K562 (cell line): ENCODE data around the gene ARHGDIB. TPM values are rescaled to one million over a fixed set of nuclear protein-coding genes. Genes with fewer than 3 reads are reported as not detected.

Source experiments
- ATAC-seq: fragments of 200-7000 bp; cut with Tn5 transposase; 3 replicates; pipeline ENCODE4 v1.9.1; 2020; ENCODE audit warnings: moderate library complexity
- BruUV-seq: library from RNA; stranded (reverse); fragments of 400-500 nt; replicated peaks from 2 replicates; lab custom pipeline; 2021; lab: Mats Ljungman, UMichigan
- CTCF ChIA-PET: fragments of 300-600 bp; formaldehyde crosslinking; extraction: SDS; loops from one replicate; lab custom pipeline; 2021; ENCODE audit warnings: low intra/inter-chr PET ratio; lab: Yijun Ruan, JAX
- POLR2A ChIA-PET: fragments of 300-600, 350-650 bp; sonication (Branson Sonifier 250); formaldehyde crosslinking; extraction: SDS; loops from one replicate; lab custom pipeline; 2021; ENCODE audit warnings: antibody characterized with exemption, inconsistent platforms; lab: Yijun Ruan, JAX
- DNase-seq, 4 experiments: peaks; one replicate each; pipeline versions ENCODE4 v3.0.0 to v3.0.0-alpha.2; 2011 to 2018; ENCODE audit warnings: low spot score in 3 of 4, mixed read lengths in 3 of 4; ENCODE audit errors: extremely low read depth in 1 of 4
- FAIRE-seq: peaks from 2 replicates; lab custom pipeline; 2011; peaks lifted over from hg19 to GRCh38; lab: Jason Lieb, UNC
- H2AFZ ChIP-seq: 2 replicates; pipeline ENCODE4 v1.6.0; 2011; ENCODE audit warnings: low read depth, low read length, control low read depth, inconsistent platforms
- H3K27ac ChIP-seq: fragments of 200-600 bp; 3 replicates; pipeline ENCODE4 v1.8.0; 2011; ENCODE audit warnings: low read depth, mild to moderate bottlenecking, control low read depth, inconsistent platforms, low read length, moderate library complexity, mixed read lengths; ENCODE audit errors: extremely low read depth
- H3K27me3 ChIP-seq, 2 experiments: fragments of 300-600 bp in 1 of 2; 2 replicates in 1 of 2; 3 replicates in 1 of 2; pipeline versions ENCODE4 v1.6.0 to v1.8.0; 2011; ENCODE audit warnings: inconsistent platforms in 2 of 2, low read length in 2 of 2, mild to moderate bottlenecking in 1 of 2, mixed read lengths in 1 of 2, moderate library complexity in 1 of 2; ENCODE audit not compliant: control insufficient read depth in 2 of 2, insufficient read depth in 2 of 2
- H3K36me3 ChIP-seq: fragments of 300-600 bp; 3 replicates; pipeline ENCODE4 v1.8.0; 2011; ENCODE audit warnings: mild to moderate bottlenecking, low read length, inconsistent platforms; ENCODE audit not compliant: control insufficient read depth, insufficient read depth
- H3K4me1 ChIP-seq, 2 experiments: fragments of 200-600 bp in 1 of 2; replicated peaks in 1 of 2; 2 replicates in 1 of 2; 3 replicates in 1 of 2; pipeline versions ENCODE4 v1.5.1 to v1.8.0; 2011; ENCODE audit warnings: inconsistent platforms in 2 of 2, low read length in 2 of 2, mild to moderate bottlenecking in 1 of 2, mixed read lengths in 1 of 2, moderate library complexity in 1 of 2; ENCODE audit not compliant: control insufficient read depth in 2 of 2, insufficient read depth in 2 of 2
- H3K4me2 ChIP-seq: 2 replicates; pipeline ENCODE4 v1.6.1; 2011; ENCODE audit warnings: low read length, control low read depth, inconsistent platforms, mixed read lengths; ENCODE audit not compliant: insufficient read depth
- H3K4me3 ChIP-seq: fragments of 200-600 bp; sonication (generic), shearing (Covaris generic); 2 replicates; pipeline ENCODE4 v1.5.1; 2016; ENCODE audit warnings: control low read depth, inconsistent platforms
- H3K79me2 ChIP-seq: fragments of 200-600 bp; 3 replicates; pipeline ENCODE4 v1.8.0; 2011; ENCODE audit warnings: low read length, inconsistent platforms; ENCODE audit not compliant: control insufficient read depth, insufficient read depth
- H3K9ac ChIP-seq, 2 experiments: 2 replicates each; pipeline versions ENCODE4 v1.6.0 to v1.6.1; 2011; ENCODE audit warnings: low read depth in 2 of 2, low read length in 2 of 2, control low read depth in 1 of 2, inconsistent platforms in 1 of 2, mild to moderate bottlenecking in 1 of 2, mixed read lengths in 1 of 2; ENCODE audit not compliant: insufficient read depth in 1 of 2
- H3K9me1 ChIP-seq: one replicate; pipeline ENCODE4 v1.6.0; 2011; ENCODE audit warnings: inconsistent platforms, mild to moderate bottlenecking, low read length, moderate library complexity; ENCODE audit not compliant: control insufficient read depth, insufficient read depth
- H3K9me3 ChIP-seq: replicated peaks from 2 replicates; pipeline ENCODE4 v1.5.1; 2011; ENCODE audit warnings: low read depth, low read length, inconsistent platforms; ENCODE audit not compliant: control insufficient read depth, insufficient read depth
- H4K20me1 ChIP-seq: replicated peaks from 2 replicates; pipeline ENCODE4 v1.6.1; 2011; ENCODE audit warnings: low read length, inconsistent platforms, mixed read lengths; ENCODE audit not compliant: control insufficient read depth, insufficient read depth
- ELF4 ChIP-seq: fragments of 450-650 bp; formaldehyde crosslinking; IDR thresholded peaks from 2 replicates; pipeline ENCODE4 v1.4.0; 2022; ENCODE audit warnings: missing genetic modification characterization
- GABPA ChIP-seq: fragments of 200-800 bp; sonication (Bioruptor generic); conservative IDR thresholded peaks from 2 replicates; pipeline ENCODE4 v1.6.1; 2016; ENCODE audit warnings: low read depth, missing genetic modification characterization, missing compliant biosample characterization
- OTX1 ChIP-seq: fragments of 450-650 bp; formaldehyde crosslinking; IDR thresholded peaks from 2 replicates; pipeline ENCODE4 v1.4.0; 2022; ENCODE audit warnings: mild to moderate bottlenecking
- THRA ChIP-seq: fragments of 450-650 bp; IDR thresholded peaks from 2 replicates; pipeline ENCODE4 v1.6.1; 2017; ENCODE audit warnings: mild to moderate bottlenecking, moderate library complexity
- XRCC4 ChIP-seq: IDR thresholded peaks from one replicate; pipeline ENCODE4 v1.6.1; 2011; ENCODE audit not compliant: insufficient read depth, insufficient read length; ENCODE audit errors: extremely low read depth
- ZNF12 ChIP-seq: sonication (generic); formaldehyde crosslinking; IDR thresholded peaks from 2 replicates; pipeline ENCODE4 v1.4.0; 2020; ENCODE audit warnings: mild to moderate bottlenecking, missing genetic modification reagents
- ZNF121 ChIP-seq: sonication (generic); formaldehyde crosslinking; conservative IDR thresholded peaks from 2 replicates; pipeline ENCODE4 v1.8.0; 2022; ENCODE audit warnings: missing genetic modification reagents
- WGBS: fragments of 100-300 bp; shearing (Covaris generic); methylation state at CpG from one replicate; pipeline ENCODE4 v1.1.6; 2016; ENCODE audit warnings: low coverage, mixed read lengths; ENCODE audit not compliant: insufficient coverage; ENCODE audit errors: missing lambda C conversion rate; 5-methylcytosine and 5-hydroxymethylcytosine counted together
- in situ Hi-C: fragments of 300-500 bp; cut with MboI; formaldehyde crosslinking; loops from 4 replicates; pipeline ENCODE4 v1.15.0; 2018; ENCODE audit warnings: inconsistent platforms, mixed read lengths
- intact Hi-C: fragments of 100-400 bp; cut with micrococcal nuclease; formaldehyde crosslinking; loops from 2 replicates; pipeline ENCODE4 v1.14.2; 2022
- polyA plus RNA-seq, 8 experiments: library from polyadenylated mRNA; depleted of rRNA in 4 of 8; stranded (reverse) in 5 of 8; unstranded in 3 of 8; fragments of >200 nt; fragmentation: Nextera tagmentation in 2 of 8; fragmentation: Illumina TruSeq in 1 of 8; extraction: Ambion mirVana in 2 of 8; extraction: Trizol in 1 of 8; gene quantifications; 2 replicates each; pipeline versions ENCODE4 v1.2.1 to v1.2.3, GENCODE V29; 2011 to 2014; ENCODE audit warnings: inconsistent platforms in 1 of 8, missing spikeins in 1 of 8
- total RNA-seq, 7 experiments: library from RNA; depleted of rRNA in 6 of 7; stranded (reverse); fragments of >200 nt in 6 of 7; fragmentation: Illumina TruSeq in 2 of 7; extraction: Trizol in 2 of 7; gene quantifications; 2 replicates each; pipeline versions ENCODE4 v1.2.1 to v1.2.3, GENCODE V29; 2011 to 2021; ENCODE audit warnings: low replicate concordance in 1 of 7
- TF ChIP-seq, protein P1 (sequence below): fragments of 450-650 bp; formaldehyde crosslinking; IDR thresholded peaks from 2 replicates; pipeline ENCODE4 v1.4.0; 2020; ENCODE audit warnings: mild to moderate bottlenecking, mixed read lengths

The ARHGDIB gene
- total and polyA plus RNA-seq, 9 of the 15 experiments (the other 6 are each of a cell fraction or from before 2014, with no cell fraction given), result 9.5 to 204 (median 116) TPM

DNA sequence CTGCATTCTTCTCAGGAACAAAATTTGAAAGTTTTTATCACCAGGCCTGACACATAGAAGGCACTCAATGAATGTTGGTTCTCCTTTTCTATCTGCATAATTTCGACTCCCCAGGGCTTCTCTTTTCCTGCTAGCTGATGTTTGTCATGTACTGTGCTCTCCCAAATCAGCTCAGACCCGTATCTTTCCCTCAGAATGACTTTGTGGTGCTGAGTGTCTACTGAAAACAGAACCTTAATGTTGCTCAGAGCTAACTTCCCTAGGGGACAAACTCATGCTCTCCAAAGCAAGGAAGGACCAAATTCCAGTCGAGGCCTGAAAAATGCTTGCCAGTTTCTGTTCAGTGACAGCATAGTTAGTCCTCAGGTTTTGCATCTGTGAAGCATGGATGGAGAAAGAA is 1.9 kb downstream of the ARHGDIB start:
- WGBS, result 5% methylated on average over 3 of the region's 3 CpGs
- ChIA-PET POLR2A (no interaction called here), CTCF (no interaction called here)
- H2AFZ ChIP-seq, result peak overlapping the region; percentile 26; the same call in 1 of the 2 replicates
- BruUV-seq, result no TSS peak
- H3K27ac ChIP-seq, result no peak overlapping the region
- intact Hi-C loops, result no loop called here
- no peaks in the 10 kb centered on the region for H3K9me3 ChIP-seq
- H3K4me2 ChIP-seq, result peak overlapping the region; percentile 29; the same call in 1 of the 2 replicates
- ATAC-seq, result no peak
- DNase-seq, result no peak
- H3K9ac ChIP-seq, result no peak overlapping the region
- no peak overlapping the region for H3K4me3 ChIP-seq
- no peaks in the 10 kb centered on the region for H3K27me3 ChIP-seq
- H3K9me1 ChIP-seq, result no peaks in the 10 kb centered on the region
- FAIRE-seq, result no peak
- H3K36me3 ChIP-seq, result no peaks in the 10 kb centered on the region
- no peak for TF ChIP-seq OTX1 (CRISPR knock-in tag)
- TF ChIP-seq ZNF12 (CRISPR knock-in tag), result no peak
- TF ChIP-seq ZNF121 (CRISPR knock-in tag), result no peak
- TF ChIP-seq XRCC4, result no peak
- TF ChIP-seq GABPA (tag), result no peak
- no peak for TF ChIP-seq ELF4 (CRISPR knock-in tag)
- no peaks in the 10 kb centered on the region for H3K79me2 ChIP-seq
- no peaks in the 10 kb centered on the region for H4K20me1 ChIP-seq
- H3K4me1 ChIP-seq, result no peaks in the 10 kb centered on the region; a peak in 2 of 5 replicates
- in situ Hi-C loops, result loop anchor here (25.0 kb wide), 1 partner anchor 747 kb away; no protein-coding TSS in a partner anchor

- CTCF ChIA-PET, result no interaction called here
- Histone ChIP-seq H3K9ac (no peak overlapping the region), H3K79me2 (no peaks in the 10 kb centered on the region), H2AFZ (no peak overlapping the region), H3K27me3 (no peaks in the 10 kb centered on the region), H3K4me1 (no peaks in the 10 kb centered on the region; a peak in 2 of 5 replicates), H3K9me1 (no peaks in the 10 kb centered on the region), H3K27ac (no peak overlapping the region), H4K20me1 (no peaks in the 10 kb centered on the region)
- 68% methylated on average over 8 of the region's 10 CpGs for WGBS
- no TSS peak for BruUV-seq
- no peak for FAIRE-seq
- POLR2A ChIA-PET, result no interaction called here
- TF ChIP-seq, protein P1, sequence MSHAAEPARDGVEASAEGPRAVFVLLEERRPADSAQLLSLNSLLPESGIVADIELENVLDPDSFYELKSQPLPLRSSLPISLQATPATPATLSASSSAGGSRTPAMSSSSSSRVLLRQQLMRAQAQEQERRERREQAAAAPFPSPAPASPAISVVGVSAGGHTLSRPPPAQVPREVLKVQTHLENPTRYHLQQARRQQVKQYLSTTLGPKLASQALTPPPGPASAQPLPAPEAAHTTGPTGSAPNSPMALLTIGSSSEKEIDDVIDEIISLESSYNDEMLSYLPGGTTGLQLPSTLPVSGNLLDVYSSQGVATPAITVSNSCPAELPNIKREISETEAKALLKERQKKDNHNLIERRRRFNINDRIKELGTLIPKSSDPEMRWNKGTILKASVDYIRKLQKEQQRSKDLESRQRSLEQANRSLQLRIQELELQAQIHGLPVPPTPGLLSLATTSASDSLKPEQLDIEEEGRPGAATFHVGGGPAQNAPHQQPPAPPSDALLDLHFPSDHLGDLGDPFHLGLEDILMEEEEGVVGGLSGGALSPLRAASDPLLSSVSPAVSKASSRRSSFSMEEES (CRISPR knock-in tag), result 0 out of 2 replicates have a peak, but pooled peaks have one; percentile 20
- TF ChIP-seq THRA, result no peak
- TF ChIP-seq, all 486 proteins: peak for 1
- Histone ChIP-seq H3K4me3 (no peak overlapping the region), H3K36me3 (no peaks in the 10 kb centered on the region), H3K4me2 (no peak overlapping the region), H3K9me3 (no peaks in the 10 kb centered on the region)
- DNase-seq (no peak), ATAC-seq (no peak)
- in situ Hi-C loops (loop anchor here (25.0 kb wide), 1 partner anchor 747 kb away; no protein-coding TSS in a partner anchor), intact Hi-C loops (no loop called here)
These were observed 2.3 kb downstream of the ARHGDIB start for GRCh38 chr12:14959126-14959440.
